Esophagus mucosa (tissue), 1 donor: Measurements from ENCODE around the gene NUP98. TPM values are rescaled to one million over a fixed set of nuclear protein-coding genes. Genes with fewer than 3 reads are reported as not detected.
"Not testable (repeated sequence)": the region's sequence is repeated elsewhere in the genome, so short reads cannot be mapped to it uniquely, and the experiment has no call there.

Experiments
- ATAC-seq: fragments of 200-7000 bp; cut with Tn5 transposase; one replicate; pipeline ENCODE4 v1.9.1; 2020
- total RNA-seq: library from RNA; stranded (reverse); gene quantifications from one replicate; pipeline ENCODE4 v1.2.4, GENCODE V29; 2023
- donor health status: DM: yes; HTN: yes; CAD: no.

Gene NUP98
- total RNA-seq, 1 donor from 2014 or later: 55.1 TPM

- ATAC-seq: no peak
Observed at GRCh38 chr11:3825473-3826154, 28.3 kb upstream of the NUP98 start.

GRCh38 chr11:3824714-3825472 lies 27.5 kb upstream of the NUP98 start:
- ATAC-seq: peak; percentile 45

GRCh38 chr11:3823762-3824506 lies 26.6 kb upstream of the NUP98 start:
- ATAC-seq: no peak

GRCh38 chr11:3823303-3823702 lies 25.9 kb upstream of the NUP98 start:
- peak; percentile 63 for ATAC-seq

GRCh38 chr11:3822312-3822711 lies 25.0 kb upstream of the NUP98 start:
- ATAC-seq: no peak

GRCh38 chr11:3820971-3821370 lies 23.6 kb upstream of the NUP98 start:
- ATAC-seq: no peak

- ATAC-seq: no peak
Observed at GRCh38 chr11:3817181-3817800, 19.9 kb upstream of the NUP98 start.

- ATAC-seq: peak; percentile 83
Observed at GRCh38 chr11:3816673-3817072, 19.3 kb upstream of the NUP98 start.

- no peak for ATAC-seq
Observed at GRCh38 chr11:3815845-3816244, 18.5 kb upstream of the NUP98 start.

GRCh38 chr11:3814832-3815231 lies 17.5 kb upstream of the NUP98 start:
- ATAC-seq: not testable (repeated sequence)

- ATAC-seq: no peak
Observed at GRCh38 chr11:3810951-3811350, 13.6 kb upstream of the NUP98 start.

GRCh38 chr11:3810446-3810845 lies 13.1 kb upstream of the NUP98 start:
- no peak for ATAC-seq

- peak; percentile 65 for ATAC-seq
Observed at GRCh38 chr11:3809624-3809928, 12.2 kb upstream of the NUP98 start.

- peak; percentile 83 for ATAC-seq
Observed at GRCh38 chr11:3808861-3809623, 11.7 kb upstream of the NUP98 start.

GRCh38 chr11:3807909-3808860 lies 10.8 kb upstream of the NUP98 start, which contains the start of gene PGAP2:
PGAP2 (plus strand) TSS chr11:3808560; CDS start chr11:3811260, 2,700 bp downstream.
- peak; percentile 74 for ATAC-seq

- no peak for ATAC-seq
Observed at GRCh38 chr11:3803726-3804495, 6.6 kb upstream of the NUP98 start.

- no peak for ATAC-seq
Observed at GRCh38 chr11:3802011-3802790, 4.8 kb upstream of the NUP98 start.

GRCh38 chr11:3799873-3800272 lies 2.5 kb upstream of the NUP98 start:
- no peak for ATAC-seq

- no peak for ATAC-seq
Observed at GRCh38 chr11:3799143-3799542, 1.8 kb upstream of the NUP98 start.
